HG03280 (cell line): ENCODE data around the gene DBR1.

Source experiments
- ATAC-seq: cut with Tn5 transposase; IDR thresholded peaks from one replicate; pipeline ENCODE4 v1.9.1; 2021; ENCODE audit warnings: mild to moderate bottlenecking, moderate library complexity; ENCODE audit not compliant: unreplicated experiment

The DBR1 gene

DNA sequence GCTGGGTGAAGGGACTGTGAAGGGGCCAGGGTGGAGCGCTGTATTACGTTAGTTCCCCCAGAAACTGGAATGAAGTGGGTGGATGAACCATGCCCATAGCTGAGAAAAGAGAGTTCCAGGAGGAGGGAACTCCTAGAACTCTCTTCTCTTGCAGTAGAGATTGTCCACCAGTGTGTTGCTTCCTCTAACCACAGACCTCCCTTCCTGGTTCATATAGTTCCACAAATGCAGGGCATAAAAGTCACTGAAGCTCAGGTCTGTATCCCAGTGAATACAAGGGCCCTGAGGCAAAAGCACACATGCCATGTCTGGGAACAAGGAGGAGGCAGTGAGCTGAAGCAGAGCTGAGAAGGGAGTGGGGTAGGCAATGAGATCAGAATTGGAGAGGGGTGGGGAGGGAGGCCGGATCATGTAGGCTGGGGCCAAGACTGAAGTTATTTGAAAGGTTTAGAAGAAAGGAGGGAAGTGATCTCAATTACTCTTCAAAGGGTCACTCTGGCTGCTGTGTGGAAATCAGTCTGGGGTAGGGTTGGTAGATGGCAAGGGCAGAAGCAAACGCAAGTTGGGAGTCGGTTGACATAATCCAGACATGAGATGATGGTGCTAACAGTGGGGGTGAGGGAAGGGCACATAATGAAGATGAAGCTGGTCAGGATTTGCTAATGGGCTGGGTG is 49.0 kb downstream of the DBR1 start:
- no peak for ATAC-seq

DNA sequence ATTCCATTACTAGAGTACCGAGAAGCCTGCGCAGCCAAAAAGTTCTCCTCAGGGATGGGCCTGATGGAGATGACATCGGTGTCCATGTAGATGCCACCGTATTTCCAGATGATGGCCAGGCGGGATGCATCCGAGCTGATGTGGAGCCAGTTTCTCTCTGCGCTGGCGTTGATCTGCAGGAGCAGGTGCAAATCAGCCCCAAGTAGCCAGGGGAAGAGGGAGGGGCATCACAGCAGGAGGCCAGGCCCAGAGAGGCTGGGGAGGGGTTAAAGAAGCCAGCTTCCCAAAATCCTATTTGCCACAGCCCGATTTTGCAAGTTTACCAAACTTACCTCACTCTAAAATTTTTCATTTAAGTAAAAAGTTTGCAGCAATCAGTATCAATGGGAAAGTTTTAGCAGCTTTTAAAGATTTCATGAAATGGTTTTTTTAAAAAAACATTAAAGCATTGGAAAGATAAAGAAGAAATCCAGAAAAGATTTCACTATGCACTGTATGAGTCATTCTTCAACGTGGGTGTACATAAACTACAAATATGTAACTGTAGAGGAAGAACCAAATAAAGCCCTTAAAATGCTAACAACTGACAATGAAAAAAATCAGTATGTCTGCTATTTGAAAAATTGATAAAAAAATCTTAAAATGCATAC is 49.9 kb downstream of the DBR1 start:
- no peak for ATAC-seq

DNA sequence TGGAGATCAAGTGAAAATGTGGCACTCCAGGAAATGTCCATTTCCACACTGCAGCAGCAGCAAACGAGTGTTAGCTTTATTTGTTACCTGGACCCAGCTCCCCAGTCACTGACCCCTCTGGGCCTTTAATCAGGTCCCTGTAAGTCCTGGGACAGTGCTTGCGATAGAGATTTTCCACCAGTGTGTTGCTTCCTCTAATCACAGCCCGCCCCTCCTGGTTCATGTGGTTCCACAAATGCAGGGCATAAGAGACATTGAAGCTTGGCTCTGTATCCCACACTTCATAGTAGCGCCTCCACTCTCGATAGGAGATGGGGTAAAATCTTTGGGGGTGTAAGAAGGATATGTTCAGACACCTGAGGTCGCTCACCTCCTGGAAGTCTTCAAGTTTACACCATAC is 50.5 kb downstream of the DBR1 start:
- no peak for ATAC-seq

DNA sequence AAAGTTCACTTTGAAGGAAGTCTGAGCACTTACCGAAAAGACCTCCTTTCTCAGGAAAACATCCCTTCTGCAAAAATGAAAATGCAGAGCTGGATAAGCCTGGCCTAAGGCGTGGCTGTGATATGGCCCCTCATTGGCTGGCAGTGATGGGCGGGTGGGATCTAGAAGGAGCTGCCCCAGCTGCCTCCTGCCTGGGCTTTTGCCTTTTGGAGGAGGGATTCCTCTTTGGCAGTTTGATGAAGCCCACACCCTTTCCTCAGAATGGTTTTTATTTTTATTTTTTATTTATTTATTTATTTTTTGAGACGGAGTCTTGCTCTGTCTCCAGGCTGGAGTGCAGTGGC is 55.3 kb downstream of the DBR1 start:
- ATAC-seq, result no peak

DNA sequence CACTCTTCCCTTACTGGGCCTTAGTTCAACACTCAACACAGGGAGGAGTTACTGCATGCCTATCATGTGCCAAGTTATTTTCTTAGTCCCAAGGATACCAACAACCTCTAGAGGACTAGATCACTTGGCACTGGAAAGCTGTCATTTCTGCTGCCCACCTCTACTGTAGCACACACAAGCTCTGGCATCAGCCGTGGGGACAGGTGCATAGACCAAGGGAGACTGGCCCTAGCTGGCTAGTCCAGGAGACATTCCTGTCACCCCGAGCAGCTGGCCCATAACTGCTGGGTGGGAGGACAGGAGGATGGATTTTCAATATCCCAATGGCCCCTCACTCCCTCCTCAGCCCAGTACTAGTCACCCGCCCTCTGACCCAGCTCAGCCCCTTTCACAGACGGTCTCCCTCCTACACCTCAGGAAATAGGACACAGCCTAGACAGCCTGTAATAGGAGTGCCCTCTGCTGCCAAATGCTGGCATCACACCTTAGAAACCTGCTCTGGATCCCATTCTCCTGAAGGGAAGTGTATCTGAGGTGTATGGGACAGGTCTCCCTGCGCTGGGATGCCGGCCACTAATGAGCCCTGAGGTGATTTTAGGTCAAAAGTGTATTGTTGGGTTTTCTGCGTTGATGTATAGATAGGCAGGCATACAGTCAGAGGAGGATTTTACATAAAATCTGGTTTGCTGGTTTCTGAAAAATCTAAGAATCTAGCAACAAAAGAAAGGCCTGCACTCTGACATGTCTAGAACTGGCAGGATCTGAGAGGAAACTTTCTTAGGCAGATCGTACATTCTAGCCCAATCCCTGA is 55.9 kb downstream of the DBR1 start:
- peak; percentile 61 for ATAC-seq

DNA sequence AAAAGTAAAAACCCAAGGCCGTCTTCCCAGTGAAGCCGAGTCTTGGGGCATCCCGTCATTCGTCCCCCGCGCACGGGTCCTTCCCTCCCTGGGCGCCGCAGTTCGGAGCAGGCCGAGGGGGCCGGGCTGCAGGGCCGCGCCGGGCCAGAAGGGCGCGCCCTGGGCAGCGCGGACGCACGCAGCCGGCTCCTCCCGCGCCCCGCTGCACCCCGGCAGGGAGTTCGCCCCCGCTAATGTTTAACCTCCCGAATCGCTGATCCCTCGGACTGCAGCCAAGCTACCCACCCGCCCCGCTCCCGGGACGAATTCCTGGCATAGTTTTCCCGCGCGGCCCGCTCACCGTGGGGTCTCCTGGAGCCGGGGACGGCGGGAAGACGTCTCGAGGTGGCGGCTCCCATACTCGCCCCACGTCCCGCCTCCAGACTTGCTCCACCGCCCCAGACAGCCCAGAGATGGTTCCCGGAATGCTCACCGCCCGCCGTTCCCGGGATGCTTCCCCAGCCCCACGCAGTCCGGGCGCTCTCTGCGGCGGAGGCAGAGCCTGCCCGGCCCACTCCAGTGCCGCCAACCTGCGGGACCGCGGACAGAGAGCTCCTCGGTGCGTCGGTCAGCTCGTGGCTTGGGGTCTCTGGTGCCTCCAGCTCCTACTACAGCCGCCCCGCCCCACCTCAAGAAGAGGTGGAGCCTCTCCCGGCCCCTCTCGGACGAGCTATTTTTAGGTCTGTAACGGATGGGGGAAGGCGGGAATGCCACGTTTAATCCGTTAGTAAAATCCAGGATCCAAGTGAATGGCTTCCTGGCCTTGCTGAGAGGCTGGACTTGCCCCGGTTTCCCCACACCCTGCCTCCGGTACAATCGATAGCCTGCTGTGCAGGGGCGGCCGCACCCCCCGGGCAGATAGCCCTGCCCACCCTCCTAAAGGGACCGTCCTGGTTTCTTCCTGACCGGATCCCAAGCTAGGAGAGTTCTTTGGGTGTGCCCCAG is 59.4 kb downstream of the DBR1 start, which contains the start of gene DZIP1L:
Gene DZIP1L, minus strand, starts transcription at position 621 of the 984 bp plus-strand sequence. CDS start 11,637 bp downstream, outside the sequence.
- peak; percentile 71 for ATAC-seq

DNA sequence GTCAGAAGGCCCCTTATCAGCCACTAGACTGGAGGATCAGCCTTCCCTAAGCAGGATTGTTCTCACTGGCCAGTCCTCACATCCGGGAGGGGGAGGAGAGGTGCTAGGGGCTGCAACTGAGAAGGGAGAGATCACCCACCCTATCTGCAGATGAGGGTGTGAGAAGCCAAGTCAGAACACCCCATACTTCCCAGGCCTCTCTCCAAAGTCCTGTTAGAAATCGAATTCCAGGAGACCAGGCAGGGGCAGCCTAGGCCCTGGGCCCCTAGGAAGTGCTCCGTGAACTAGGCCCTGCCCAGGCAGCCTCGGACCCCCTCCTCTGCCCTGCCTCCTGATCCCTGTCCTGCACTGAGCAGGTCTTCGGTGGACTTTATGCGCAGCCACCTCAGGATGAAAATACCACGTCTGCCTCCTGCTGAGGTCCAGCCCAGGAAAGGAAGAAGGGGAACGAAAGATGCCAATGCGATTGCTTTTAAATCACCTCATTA is 60.2 kb downstream of the DBR1 start:
- ATAC-seq, result no peak

DNA sequence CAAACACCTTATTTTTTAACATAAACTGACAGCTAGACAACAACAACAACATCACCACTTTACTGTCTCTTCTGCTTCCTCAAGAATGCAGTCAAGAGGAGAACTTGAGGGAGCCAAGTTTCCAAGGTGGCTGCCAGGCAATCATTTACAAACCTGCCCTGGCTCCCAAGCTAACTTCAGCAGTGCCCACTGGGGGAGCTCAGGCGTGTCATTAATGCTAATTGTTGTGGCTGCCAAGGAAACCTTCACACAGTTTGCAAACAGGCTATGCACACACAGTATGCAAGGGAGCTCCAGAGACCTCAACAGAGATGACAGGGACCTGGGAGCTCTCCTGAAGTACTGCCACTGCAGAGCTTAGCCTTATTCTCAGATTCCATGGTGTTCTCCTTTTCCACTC is 61.4 kb downstream of the DBR1 start:
- no peak for ATAC-seq

DNA sequence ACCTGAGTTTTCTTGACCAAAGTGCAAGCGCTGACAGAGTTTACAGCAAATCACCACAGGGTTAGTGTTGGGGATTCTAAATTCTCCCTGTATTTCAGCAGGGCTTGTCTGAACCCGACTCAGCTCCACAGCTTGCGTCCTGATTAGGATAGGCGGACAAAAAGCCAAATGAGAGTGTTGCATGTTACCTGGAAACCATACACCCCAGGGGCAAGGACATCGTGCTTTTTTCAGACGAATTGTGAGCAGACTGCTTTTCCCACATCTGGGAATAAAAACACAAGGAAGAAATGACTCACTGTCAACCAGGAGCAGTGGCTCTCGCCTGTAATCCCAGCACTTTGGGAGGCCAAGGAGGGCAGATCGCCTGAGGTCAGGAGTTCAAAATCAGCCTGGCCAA is 62.4 kb downstream of the DBR1 start:
- ATAC-seq, result no peak
